ENCODE data around the gene CLIP3.
"Not testable (repeated sequence)": the region's sequence is repeated elsewhere in the genome, so short reads cannot be mapped to it uniquely, and the experiment has no call there.

The CLIP3 gene

GRCh38 chr19:36043952-36044351, 11.3 kb upstream of the CLIP3 start:
- Histone ChIP-seq H3K27me3 (ENCODE audit: insufficient read depth, low read length) (no peaks in the 10 kb centered on the region), H3K4me1 (ENCODE audit: insufficient read depth, low read length) (peaks cover 2% of the 10 kb centered on the region; the same call in 1 of the 2 replicates), H3K4me3 (ENCODE audit: low read length) (no peak overlapping the region), H3K27ac (ENCODE audit: low read length) (no peak overlapping the region), H3K36me3 (ENCODE audit: insufficient read depth, low read depth, low read length) (peaks cover 3% of the 10 kb centered on the region; the same call in 1 of the 2 replicates), H3K9ac (ENCODE audit: low read depth, low read length) (no peak overlapping the region), H3K9me3 (ENCODE audit: insufficient read depth, low read depth, low read length) (no peaks in the 10 kb centered on the region)

- H3K27ac ChIP-seq (ENCODE audit: low read length) = no peak overlapping the region
Measured at GRCh38 chr19:36041831-36042230, 9.2 kb upstream of the CLIP3 start.

GRCh38 chr19:36041092-36041491, 8.4 kb upstream of the CLIP3 start:
- not testable (repeated sequence) for H3K4me1 ChIP-seq (ENCODE audit: insufficient read depth, low read length); H3K9me3 ChIP-seq (ENCODE audit: insufficient read depth, low read depth, low read length); H3K9ac ChIP-seq (ENCODE audit: low read depth, low read length); H3K4me3 ChIP-seq (ENCODE audit: low read length); H3K36me3 ChIP-seq (ENCODE audit: insufficient read depth, low read depth, low read length); H3K27ac ChIP-seq (ENCODE audit: low read length); H3K27me3 ChIP-seq (ENCODE audit: insufficient read depth, low read length)

More at GRCh38 chr19:36041831-36042230, 9.2 kb upstream of the CLIP3 start:
- H3K9me3 ChIP-seq (ENCODE audit: insufficient read depth, low read depth, low read length) = no peaks in the 10 kb centered on the region
- H3K4me3 ChIP-seq (ENCODE audit: low read length) = no peak overlapping the region
- no peaks in the 10 kb centered on the region for H3K27me3 ChIP-seq (ENCODE audit: insufficient read depth, low read length)
- H3K9ac ChIP-seq (ENCODE audit: low read depth, low read length) = no peak overlapping the region
- H3K36me3 ChIP-seq (ENCODE audit: insufficient read depth, low read depth, low read length) = peaks cover 3% of the 10 kb centered on the region; the same call in 1 of the 2 replicates
- H3K4me1 ChIP-seq (ENCODE audit: insufficient read depth, low read length) = peaks cover 2% of the 10 kb centered on the region; the same call in 1 of the 2 replicates

- Histone ChIP-seq H3K9me3 (ENCODE audit: insufficient read depth, low read depth, low read length) (no peaks in the 10 kb centered on the region), H3K27me3 (ENCODE audit: insufficient read depth, low read length) (no peaks in the 10 kb centered on the region), H3K9ac (ENCODE audit: low read depth, low read length) (no peak overlapping the region), H3K27ac (ENCODE audit: low read length) (no peak overlapping the region), H3K4me3 (ENCODE audit: low read length) (no peak overlapping the region), H3K36me3 (ENCODE audit: insufficient read depth, low read depth, low read length) (peaks cover 3% of the 10 kb centered on the region; the same call in 1 of the 2 replicates), H3K4me1 (ENCODE audit: insufficient read depth, low read length) (peaks cover 2% of the 10 kb centered on the region; the same call in 1 of the 2 replicates)
Measured at GRCh38 chr19:36040495-36040894, 7.8 kb upstream of the CLIP3 start.

- peaks cover 5% of the 10 kb centered on the region; the same call in 1 of the 2 replicates for H3K27me3 ChIP-seq (ENCODE audit: insufficient read depth, low read length)
- H3K9me3 ChIP-seq (ENCODE audit: insufficient read depth, low read depth, low read length) = no peaks in the 10 kb centered on the region
- no peaks in the 10 kb centered on the region for H3K4me1 ChIP-seq (ENCODE audit: insufficient read depth, low read length)
- no peak overlapping the region for H3K9ac ChIP-seq (ENCODE audit: low read depth, low read length)
- H3K36me3 ChIP-seq (ENCODE audit: insufficient read depth, low read depth, low read length) = 0 out of 2 replicates have a peak, but pooled peaks cover 4% of the 10 kb centered on the region
- H3K4me3 ChIP-seq (ENCODE audit: low read length) = no peak overlapping the region
- no peak overlapping the region for H3K27ac ChIP-seq (ENCODE audit: low read length)
Measured at GRCh38 chr19:36031308-36031707, 1.4 kb downstream of the CLIP3 start.

- peaks cover 5% of the 10 kb centered on the region; the same call in 1 of the 2 replicates for H3K27me3 ChIP-seq (ENCODE audit: insufficient read depth, low read length)
- no peaks in the 10 kb centered on the region for H3K4me1 ChIP-seq (ENCODE audit: insufficient read depth, low read length)
- 0 out of 2 replicates have a peak, but pooled peaks cover 4% of the 10 kb centered on the region for H3K36me3 ChIP-seq (ENCODE audit: insufficient read depth, low read depth, low read length)
- no peaks in the 10 kb centered on the region for H3K9me3 ChIP-seq (ENCODE audit: insufficient read depth, low read depth, low read length)
- H3K9ac ChIP-seq (ENCODE audit: low read depth, low read length) = no peak overlapping the region
- H3K4me3 ChIP-seq (ENCODE audit: low read length) = no peak overlapping the region
- H3K27ac ChIP-seq (ENCODE audit: low read length) = no peak overlapping the region
Measured at GRCh38 chr19:36030264-36031148, 2.2 kb downstream of the CLIP3 start.

GRCh38 chr19:36028313-36029041, 4.2 kb downstream of the CLIP3 start:
- no peak overlapping the region for H3K27ac ChIP-seq (ENCODE audit: low read length)
- no peak overlapping the region for H3K4me3 ChIP-seq (ENCODE audit: low read length)
- peaks cover 14% of the 10 kb centered on the region for H3K36me3 ChIP-seq (ENCODE audit: insufficient read depth, low read depth, low read length)
- no peaks in the 10 kb centered on the region; the same call in 1 of the 2 replicates for H3K27me3 ChIP-seq (ENCODE audit: insufficient read depth, low read length)
- no peak overlapping the region for H3K9ac ChIP-seq (ENCODE audit: low read depth, low read length)
- H3K9me3 ChIP-seq (ENCODE audit: insufficient read depth, low read depth, low read length) = no peaks in the 10 kb centered on the region
- no peaks in the 10 kb centered on the region for H3K4me1 ChIP-seq (ENCODE audit: insufficient read depth, low read length)

- H3K9ac ChIP-seq (ENCODE audit: low read depth, low read length) = no peak overlapping the region
- no peak overlapping the region for H3K4me3 ChIP-seq (ENCODE audit: low read length)
- H3K27me3 ChIP-seq (ENCODE audit: insufficient read depth, low read length) = no peaks in the 10 kb centered on the region
- no peaks in the 10 kb centered on the region for H3K4me1 ChIP-seq (ENCODE audit: insufficient read depth, low read length)
- no peaks in the 10 kb centered on the region for H3K9me3 ChIP-seq (ENCODE audit: insufficient read depth, low read depth, low read length)
- H3K27ac ChIP-seq (ENCODE audit: low read length) = no peak overlapping the region
- H3K36me3 ChIP-seq (ENCODE audit: insufficient read depth, low read depth, low read length) = peaks cover 18% of the 10 kb centered on the region
Measured at GRCh38 chr19:36027696-36028095, 5.0 kb downstream of the CLIP3 start.

GRCh38 chr19:36026091-36026876, 6.4 kb downstream of the CLIP3 start:
- no peak overlapping the region for H3K9ac ChIP-seq (ENCODE audit: low read depth, low read length)
- peaks cover 25% of the 10 kb centered on the region for H3K36me3 ChIP-seq (ENCODE audit: insufficient read depth, low read depth, low read length)
- no peak overlapping the region for H3K4me3 ChIP-seq (ENCODE audit: low read length)
- H3K27ac ChIP-seq (ENCODE audit: low read length) = no peak overlapping the region
- H3K9me3 ChIP-seq (ENCODE audit: insufficient read depth, low read depth, low read length) = no peaks in the 10 kb centered on the region
- H3K4me1 ChIP-seq (ENCODE audit: insufficient read depth, low read length) = no peaks in the 10 kb centered on the region
- no peaks in the 10 kb centered on the region for H3K27me3 ChIP-seq (ENCODE audit: insufficient read depth, low read length)

GRCh38 chr19:36025541-36025940, 7.1 kb downstream of the CLIP3 start:
- no peak overlapping the region for H3K9ac ChIP-seq (ENCODE audit: low read depth, low read length)
- H3K4me1 ChIP-seq (ENCODE audit: insufficient read depth, low read length) = no peaks in the 10 kb centered on the region
- H3K9me3 ChIP-seq (ENCODE audit: insufficient read depth, low read depth, low read length) = no peaks in the 10 kb centered on the region
- H3K27ac ChIP-seq (ENCODE audit: low read length) = no peak overlapping the region
- no peaks in the 10 kb centered on the region for H3K27me3 ChIP-seq (ENCODE audit: insufficient read depth, low read length)
- peaks cover 32% of the 10 kb centered on the region for H3K36me3 ChIP-seq (ENCODE audit: insufficient read depth, low read depth, low read length)
- no peak overlapping the region for H3K4me3 ChIP-seq (ENCODE audit: low read length)

GRCh38 chr19:36023432-36023831, 9.2 kb downstream of the CLIP3 start:
- Histone ChIP-seq H3K4me3 (ENCODE audit: low read length) (no peak overlapping the region), H3K9me3 (ENCODE audit: insufficient read depth, low read depth, low read length) (no peaks in the 10 kb centered on the region), H3K27me3 (ENCODE audit: insufficient read depth, low read length) (no peaks in the 10 kb centered on the region), H3K4me1 (ENCODE audit: insufficient read depth, low read length) (no peaks in the 10 kb centered on the region), H3K9ac (ENCODE audit: low read depth, low read length) (no peak overlapping the region), H3K36me3 (ENCODE audit: insufficient read depth, low read depth, low read length) (peaks cover 33% of the 10 kb centered on the region), H3K27ac (ENCODE audit: low read length) (no peak overlapping the region)

All from iPS-20b (cell line).